H54 (cell line): ENCODE data around the gene KLF6.

Experiments used
- DNase-seq: peaks from one replicate; pipeline ENCODE4 v3.0.0; 2011; ENCODE audit warnings: low spot score, mixed read lengths; ENCODE audit not compliant: insufficient read length
- FAIRE-seq: peaks from 3 replicates; lab custom pipeline; 2011; peaks lifted over from hg19 to GRCh38; lab: Jason Lieb, UNC
- POLR2A ChIP-seq: IDR thresholded peaks from 2 replicates; pipeline ENCODE4 v1.6.1; 2011; ENCODE audit warnings: low read depth, mild to moderate bottlenecking, low read length

The KLF6 gene

DNA sequence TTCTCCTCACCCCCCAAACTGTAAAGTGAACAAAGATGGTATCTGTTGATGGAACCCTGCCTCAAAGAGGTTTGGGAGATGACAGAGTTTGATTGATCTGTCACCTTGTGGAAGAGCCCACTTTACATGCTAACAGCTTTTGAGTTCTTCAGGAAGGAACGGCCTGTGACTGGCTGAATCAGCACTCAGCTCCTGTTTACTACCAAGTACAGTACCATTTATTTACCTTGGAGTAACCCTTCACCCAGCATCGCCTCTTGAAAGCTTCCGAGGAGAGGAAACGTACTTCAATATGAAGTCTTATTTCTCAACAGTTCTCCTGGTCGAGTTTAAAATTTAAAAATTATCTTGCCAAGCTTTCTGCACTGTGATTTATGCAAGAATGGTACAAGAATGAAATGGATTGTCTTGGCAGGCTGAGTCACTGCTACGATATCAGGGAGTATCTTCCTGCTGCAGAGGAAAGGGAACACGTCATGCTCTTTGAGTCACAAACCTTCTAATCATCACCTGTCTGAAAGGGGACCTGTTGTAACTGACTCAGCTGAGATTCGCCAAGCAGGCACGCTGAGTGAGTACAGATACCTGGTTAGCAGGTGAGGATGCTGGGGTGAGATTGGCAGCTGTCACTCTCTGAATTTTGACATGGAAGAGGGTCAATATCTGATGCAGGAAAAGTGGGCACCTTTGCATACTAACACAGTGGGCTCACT lies 30.1 kb downstream of the KLF6 start:
- DNase-seq (peak; percentile 31), FAIRE-seq (peak; percentile 43)
- TF ChIP-seq POLR2A: no peak

DNA sequence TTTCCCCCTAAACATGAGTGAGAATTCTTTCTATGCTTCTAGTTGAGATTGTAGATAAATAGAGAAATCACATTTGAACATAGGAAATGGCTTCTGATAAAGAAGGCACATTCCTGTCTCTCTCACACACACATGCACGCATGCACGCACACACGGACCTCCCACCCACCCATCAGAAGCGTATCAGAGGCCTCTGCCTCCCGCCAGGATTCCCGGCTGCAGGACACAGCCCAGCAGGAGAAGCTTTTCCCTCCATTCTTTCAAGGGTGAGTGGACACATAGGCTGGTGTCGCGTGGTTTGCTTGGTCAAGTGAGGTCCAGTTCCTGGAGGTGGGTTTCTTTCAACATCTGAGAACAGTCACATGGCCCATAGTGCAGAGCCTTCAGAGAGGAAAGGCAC lies 34.2 kb downstream of the KLF6 start:
- no peak for TF ChIP-seq POLR2A
- FAIRE-seq: no peak
- no peak for DNase-seq

DNA sequence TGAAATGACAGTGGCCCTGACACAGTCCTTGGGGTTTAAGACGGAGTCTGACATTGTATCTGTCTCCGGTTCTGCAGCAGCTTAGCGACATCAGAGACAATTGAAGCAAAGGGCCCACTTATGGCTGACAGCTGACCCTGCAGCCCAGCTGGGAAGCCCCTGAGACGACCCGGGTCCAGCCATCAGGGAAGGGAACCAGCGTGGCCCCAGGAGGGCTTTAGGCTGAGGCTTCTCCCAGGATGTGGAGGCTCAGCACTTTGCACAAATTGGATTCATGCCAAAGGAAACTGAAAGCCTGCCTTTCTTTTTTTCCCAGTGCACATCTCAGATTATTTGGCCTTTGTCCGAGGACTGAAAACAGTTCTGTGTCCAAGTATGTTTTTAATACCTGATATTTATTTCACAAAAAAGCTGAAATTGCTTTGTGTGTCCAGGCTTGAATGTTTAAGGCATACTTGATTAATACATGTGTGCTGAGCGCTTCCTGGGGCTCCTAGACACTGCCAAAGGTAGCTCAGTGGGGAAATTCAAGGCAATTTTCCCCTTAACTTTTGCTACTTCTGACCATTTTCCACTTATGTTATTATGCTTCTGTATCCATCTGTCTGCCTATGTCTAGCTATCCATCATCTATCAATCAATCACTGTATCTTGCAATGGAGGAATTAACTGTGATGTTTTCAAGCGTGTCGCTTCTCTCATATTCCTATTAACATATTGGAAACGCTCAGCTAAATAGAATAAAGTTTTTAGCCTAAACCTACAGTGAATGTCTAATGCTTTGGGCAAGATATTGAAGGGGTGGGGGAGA lies 34.8 kb downstream of the KLF6 start:
- TF ChIP-seq POLR2A: no peak
- no peak for FAIRE-seq
- DNase-seq: no peak

DNA sequence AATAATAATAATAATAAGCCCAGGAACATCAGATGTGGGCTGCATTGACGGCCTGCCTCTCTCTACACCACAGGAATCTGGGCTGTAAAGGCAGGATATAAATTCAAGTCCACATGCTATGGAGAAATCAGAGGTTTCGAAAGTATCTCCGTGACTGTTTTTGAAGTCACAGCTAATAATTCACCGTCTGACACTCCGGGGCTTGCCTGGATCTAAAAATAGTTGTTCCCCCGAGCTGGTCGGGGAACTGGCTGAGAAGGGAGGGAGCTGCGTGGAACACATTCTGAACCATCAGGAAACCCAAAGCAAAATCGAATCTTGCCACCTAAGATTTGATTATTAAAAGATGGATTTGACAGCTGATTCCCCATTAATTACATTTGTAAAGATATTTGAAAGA lies 35.4 kb downstream of the KLF6 start:
- no peak for TF ChIP-seq POLR2A
- DNase-seq: no peak
- FAIRE-seq: no peak

DNA sequence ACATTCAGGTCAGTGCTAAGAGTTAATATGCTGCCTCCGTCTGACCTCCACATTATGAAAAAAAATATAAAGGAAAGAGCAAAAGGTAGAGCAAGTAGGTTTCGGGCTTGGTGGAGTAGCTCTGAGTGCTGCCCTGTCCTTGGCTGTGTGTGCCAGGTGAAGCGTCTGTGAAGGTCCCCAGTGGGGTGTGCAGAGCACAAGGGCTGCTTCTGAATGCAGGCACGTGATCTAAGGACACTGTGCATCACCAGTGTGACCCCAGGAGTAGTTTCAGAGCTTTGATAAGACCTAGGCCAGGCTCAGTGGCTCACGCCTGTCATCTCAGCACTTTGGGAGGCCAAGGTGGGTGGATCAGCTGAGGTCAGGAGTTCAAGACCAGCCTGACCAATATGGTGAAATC lies 36.0 kb downstream of the KLF6 start:
- FAIRE-seq (no peak), DNase-seq (no peak)
- no peak for TF ChIP-seq POLR2A

DNA sequence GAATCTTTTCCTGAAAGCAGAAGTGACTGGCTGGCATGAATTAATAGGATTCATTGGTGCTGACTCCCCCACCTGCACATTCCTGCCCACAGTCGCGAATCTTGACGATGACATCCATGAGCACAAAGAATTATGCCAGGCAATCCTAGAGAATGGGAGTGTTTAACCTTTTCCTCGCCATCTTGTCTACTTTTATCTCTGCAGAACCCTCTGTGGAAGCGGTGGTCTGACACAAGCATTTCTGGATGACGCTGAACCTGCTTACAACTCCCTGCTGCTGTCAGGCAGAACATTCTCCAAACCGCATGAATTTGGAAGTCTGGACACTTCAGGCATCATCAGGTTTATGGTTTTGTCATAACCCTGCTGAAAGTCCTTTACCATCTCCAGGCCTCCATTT lies 36.5 kb downstream of the KLF6 start:
- DNase-seq: no peak
- TF ChIP-seq POLR2A: no peak
- FAIRE-seq: no peak

DNA sequence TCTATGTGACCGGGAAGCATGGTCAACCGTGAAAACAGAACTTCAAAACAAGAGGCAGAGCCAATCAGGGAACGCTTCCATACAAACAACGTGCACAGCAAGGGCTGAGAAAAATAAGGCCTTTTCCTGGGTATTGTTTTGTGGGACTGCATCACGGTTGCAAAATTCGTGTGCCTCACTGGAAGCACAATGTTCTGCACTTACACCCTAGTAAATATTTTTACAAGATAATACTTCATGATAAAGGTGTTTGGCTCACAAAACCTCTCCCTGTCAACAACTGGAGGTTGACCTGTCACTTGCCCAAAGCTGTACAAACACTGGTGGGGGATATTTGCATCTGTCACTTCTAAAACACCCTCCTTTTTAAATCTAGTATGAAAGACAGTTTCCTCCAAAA lies 37.0 kb downstream of the KLF6 start:
- no peak for DNase-seq
- TF ChIP-seq POLR2A: no peak
- no peak for FAIRE-seq

DNA sequence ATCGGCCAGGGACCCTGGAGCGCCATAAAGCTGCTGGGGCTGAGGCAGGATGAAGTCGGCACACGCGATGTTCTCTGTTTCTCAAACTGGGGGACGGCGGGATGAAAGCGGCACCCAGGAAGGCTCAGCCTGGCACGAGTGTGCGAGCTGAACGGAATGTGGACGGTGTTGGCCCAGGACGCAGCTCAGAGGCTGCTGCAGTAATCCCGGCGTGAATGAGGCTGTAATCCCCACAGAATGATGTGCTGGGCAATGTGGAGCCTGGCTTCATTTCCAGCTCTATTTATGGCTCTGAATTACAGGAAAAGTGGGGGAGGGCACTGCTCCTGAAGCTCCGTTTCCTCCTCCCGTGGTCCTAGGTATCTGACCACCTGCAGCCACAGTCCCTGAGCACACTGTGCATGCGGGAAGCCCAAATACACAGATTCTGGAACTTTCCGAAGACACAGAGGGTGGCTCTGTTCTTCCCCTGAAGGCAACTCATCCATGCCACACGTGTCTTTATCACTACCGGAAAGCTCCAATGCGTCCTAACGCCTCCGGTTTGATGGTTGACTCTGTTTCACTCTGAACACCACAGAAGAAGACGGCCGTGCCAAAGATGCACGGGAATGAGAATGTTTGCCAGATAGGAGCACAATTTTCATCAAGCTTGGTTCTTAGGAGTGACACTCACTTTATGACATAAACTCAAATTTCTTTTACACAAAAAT lies 37.6 kb downstream of the KLF6 start:
- DNase-seq (no peak), FAIRE-seq (no peak)
- no peak for TF ChIP-seq POLR2A

DNA sequence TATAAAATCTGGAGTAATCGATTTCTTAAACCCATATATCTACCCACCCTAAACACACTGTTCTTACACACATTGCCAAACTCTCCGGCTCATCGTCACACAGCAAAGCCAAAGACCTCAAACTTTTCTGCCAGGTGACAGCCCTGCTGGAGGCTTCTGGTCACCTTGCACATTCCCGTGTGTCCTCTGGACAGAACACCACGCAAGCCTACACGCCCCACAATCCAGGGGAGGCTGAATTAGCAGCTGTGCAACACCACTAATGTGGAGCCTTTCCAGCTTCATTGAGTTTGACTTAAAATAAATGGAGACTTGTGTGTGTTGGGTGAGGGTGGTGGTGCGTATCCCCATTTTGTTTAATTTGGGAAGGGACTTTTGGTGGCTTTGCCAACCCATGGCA lies 38.4 kb downstream of the KLF6 start:
- FAIRE-seq (no peak), DNase-seq (no peak)
- TF ChIP-seq POLR2A: no peak

DNA sequence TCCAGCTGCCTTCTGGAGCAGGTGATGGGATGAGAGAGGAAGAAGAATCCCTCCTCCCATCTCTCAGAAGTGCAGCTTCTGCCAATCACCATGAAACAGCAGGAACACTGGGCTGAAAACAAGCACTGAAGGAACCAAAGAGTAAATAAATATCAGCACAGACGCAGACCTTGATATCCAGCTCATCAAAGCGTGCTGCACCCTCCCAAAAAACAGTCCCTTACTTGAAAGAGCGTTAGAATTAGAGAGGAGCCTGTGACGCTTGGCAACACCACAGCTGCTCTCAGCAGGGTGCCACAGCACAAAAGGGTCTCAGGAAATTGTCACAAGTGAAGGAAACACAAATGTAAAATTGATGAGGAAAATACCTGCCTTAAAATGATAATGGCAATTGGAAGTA lies 39.5 kb downstream of the KLF6 start:
- no peak for FAIRE-seq

DNA sequence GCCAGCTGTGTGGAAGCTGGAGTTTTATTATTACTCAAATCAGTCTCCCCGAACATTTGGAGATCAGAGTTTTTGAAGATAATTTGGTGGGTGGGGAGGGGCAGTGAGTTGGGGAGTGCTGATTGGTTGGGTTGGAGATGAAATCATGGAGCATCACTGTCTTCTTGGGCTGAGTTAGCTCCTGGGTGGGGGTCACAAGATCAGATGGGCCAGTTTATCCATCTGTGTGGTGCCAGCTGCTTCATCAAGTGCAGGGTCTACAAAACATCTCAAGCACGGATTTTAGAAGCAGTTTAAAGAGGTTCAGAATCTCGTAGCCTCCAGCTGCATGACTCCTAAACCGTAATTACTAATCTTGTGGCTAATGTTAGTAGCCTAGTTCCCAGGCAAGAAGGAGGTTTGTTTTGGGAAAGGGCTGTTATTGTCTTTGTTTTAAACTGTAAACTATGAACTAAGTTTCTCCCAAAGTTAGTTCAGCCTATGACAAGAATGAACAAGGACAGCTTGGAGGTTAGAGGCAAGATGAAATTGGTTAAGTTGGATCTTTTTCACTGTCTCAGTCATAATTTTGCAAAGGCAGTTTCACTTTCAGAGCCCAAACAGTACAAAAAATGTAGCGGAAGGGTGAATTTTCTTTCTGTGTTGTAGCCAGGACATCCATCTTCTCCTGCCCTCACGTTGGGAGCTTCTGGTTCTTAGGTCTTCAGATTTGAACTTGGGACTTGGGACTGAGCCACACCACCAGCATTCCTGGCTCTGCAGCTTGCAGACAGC lies 43.1 kb downstream of the KLF6 start:
- DNase-seq: no peak
- no peak for TF ChIP-seq POLR2A
- FAIRE-seq: no peak

More for the DNA sequence above, 39.5 kb downstream of the KLF6 start:
- TF ChIP-seq POLR2A: no peak
- DNase-seq: no peak

DNA sequence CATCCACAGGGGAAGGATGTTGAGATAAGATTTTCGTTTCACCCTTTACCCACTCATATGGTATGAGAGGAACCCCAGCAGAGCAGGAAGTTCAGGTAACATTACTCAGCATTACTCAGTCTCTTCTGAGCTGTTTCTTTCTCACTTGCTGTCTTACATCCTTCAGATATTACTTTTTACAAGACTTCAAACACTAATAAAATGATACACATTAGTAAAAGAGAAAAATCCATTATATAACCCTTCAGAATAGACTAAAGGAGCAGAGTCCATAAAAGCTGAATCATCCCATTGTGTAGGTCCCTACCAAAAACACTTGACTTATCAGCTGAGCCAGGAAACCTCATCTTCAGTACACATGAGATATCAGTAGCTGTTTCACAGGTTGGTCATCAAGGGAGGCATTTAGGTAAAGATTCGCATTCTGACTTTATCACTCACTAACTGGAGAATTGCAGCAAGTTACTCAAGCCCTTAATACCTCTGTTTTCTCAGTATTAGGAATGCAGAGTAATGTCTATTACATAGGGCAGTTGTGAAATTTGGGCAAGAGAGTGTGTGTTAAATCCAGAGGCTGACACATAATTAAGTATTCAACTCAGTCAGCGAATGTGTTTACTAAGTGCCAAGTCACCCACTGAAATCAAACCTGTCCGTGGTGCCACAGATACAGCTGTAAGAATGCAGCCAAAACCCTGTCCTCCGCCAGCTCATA lies 44.7 kb downstream of the KLF6 start:
- no peak for TF ChIP-seq POLR2A
- FAIRE-seq (peak; percentile 92), DNase-seq (no peak)

DNA sequence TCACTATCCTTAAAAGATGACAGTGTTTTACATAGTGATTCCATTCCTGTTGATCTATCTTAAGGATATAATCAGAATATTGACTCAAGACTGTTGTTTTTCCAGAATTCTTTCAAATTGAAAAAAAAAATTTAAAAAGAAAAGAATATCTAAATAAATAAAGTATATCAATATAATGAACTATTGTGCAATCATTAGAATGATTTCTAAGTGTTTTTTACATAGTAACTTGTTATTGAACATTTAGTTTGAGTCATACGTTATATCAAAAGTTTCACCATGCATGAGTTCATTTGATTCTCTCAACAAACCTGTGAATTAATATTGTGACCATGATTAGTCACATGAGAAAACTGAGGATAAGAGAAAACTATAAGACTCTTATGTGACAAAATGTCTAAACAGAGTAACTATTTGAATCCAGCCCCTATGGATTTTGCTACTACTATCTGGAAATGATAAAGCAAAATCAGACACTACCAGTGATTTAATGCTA lies 46.1 kb downstream of the KLF6 start:
- TF ChIP-seq POLR2A: no peak
- FAIRE-seq (no peak), DNase-seq (no peak)
